Measurements from ENCODE around the gene NOP16. TPM values are rescaled to one million over a fixed set of nuclear protein-coding genes. Genes with fewer than 3 reads are reported as not detected.
A peak's percentile ranks its signal among the peaks of the same experiment; 100 is the strongest.

The NOP16 gene
- 10.1 TPM for total RNA-seq

GRCh38 chr5:176388444-176389134 lies at the start of gene NOP16, which contains the start of gene HIGD2A:
NOP16 (minus strand) TSS chr5:176388598; CDS start chr5:176388539, 59 bp downstream.
HIGD2A (plus strand) TSS chr5:176388751; CDS start chr5:176388820, 69 bp downstream.
- peak; percentile 99 for DNase-seq (ENCODE audit: low spot score)

- DNase-seq (ENCODE audit: low spot score), result no peak
These were observed 48.3 kb upstream of the NOP16 start for GRCh38 chr5:176436656-176437055.

- no peak for DNase-seq (ENCODE audit: low spot score)
These were observed 44.3 kb upstream of the NOP16 start for GRCh38 chr5:176432707-176433106.

GRCh38 chr5:176429972-176430371 lies 41.6 kb upstream of the NOP16 start:
- no peak for DNase-seq (ENCODE audit: low spot score)

GRCh38 chr5:176427971-176428370 lies 39.6 kb upstream of the NOP16 start:
- no peak for DNase-seq (ENCODE audit: low spot score)

- no peak for DNase-seq (ENCODE audit: low spot score)
These were observed 38.5 kb upstream of the NOP16 start for GRCh38 chr5:176426876-176427275.

GRCh38 chr5:176425791-176426190 lies 37.4 kb upstream of the NOP16 start:
- no peak for DNase-seq (ENCODE audit: low spot score)

GRCh38 chr5:176425138-176425537 lies 36.7 kb upstream of the NOP16 start:
- DNase-seq (ENCODE audit: low spot score), result no peak

GRCh38 chr5:176424181-176424580 lies 35.8 kb upstream of the NOP16 start:
- no peak for DNase-seq (ENCODE audit: low spot score)

GRCh38 chr5:176420972-176421544 lies 32.7 kb upstream of the NOP16 start:
- DNase-seq (ENCODE audit: low spot score), result no peak

- DNase-seq (ENCODE audit: low spot score), result no peak
These were observed 31.7 kb upstream of the NOP16 start for GRCh38 chr5:176420086-176420485.

- no peak for DNase-seq (ENCODE audit: low spot score)
These were observed 29.9 kb upstream of the NOP16 start for GRCh38 chr5:176418251-176418650.

GRCh38 chr5:176416965-176417364 lies 28.6 kb upstream of the NOP16 start:
- no peak for DNase-seq (ENCODE audit: low spot score)

GRCh38 chr5:176415952-176416924 lies 27.8 kb upstream of the NOP16 start, which contains the start of gene CLTB:
CLTB (minus strand) TSS chr5:176416539; CDS start chr5:176416363, 176 bp downstream.
- DNase-seq (ENCODE audit: low spot score), result peak; percentile 93

- no peak for DNase-seq (ENCODE audit: low spot score)
These were observed 27.0 kb upstream of the NOP16 start for GRCh38 chr5:176415240-176415951.

- no peak for DNase-seq (ENCODE audit: low spot score)
These were observed 26.3 kb upstream of the NOP16 start for GRCh38 chr5:176414704-176415103.

- no peak for DNase-seq (ENCODE audit: low spot score)
These were observed 25.4 kb upstream of the NOP16 start for GRCh38 chr5:176413709-176414191.

- no peak for DNase-seq (ENCODE audit: low spot score)
These were observed 24.8 kb upstream of the NOP16 start for GRCh38 chr5:176413255-176413565.

- DNase-seq (ENCODE audit: low spot score), result no peak
These were observed 24.3 kb upstream of the NOP16 start for GRCh38 chr5:176412517-176413254.

- DNase-seq (ENCODE audit: low spot score), result no peak
These were observed 22.2 kb upstream of the NOP16 start for GRCh38 chr5:176410486-176411180.
